ENCODE measurements around the gene ZNF341. TPM values are rescaled to one million over a fixed set of nuclear protein-coding genes. Genes with fewer than 3 reads are reported as not detected.
A peak's percentile ranks its signal among the peaks of the same experiment; 100 is the strongest.

ZNF341 gene
- total RNA-seq, 1 donor from 2014 or later: 2.3 TPM

DNA sequence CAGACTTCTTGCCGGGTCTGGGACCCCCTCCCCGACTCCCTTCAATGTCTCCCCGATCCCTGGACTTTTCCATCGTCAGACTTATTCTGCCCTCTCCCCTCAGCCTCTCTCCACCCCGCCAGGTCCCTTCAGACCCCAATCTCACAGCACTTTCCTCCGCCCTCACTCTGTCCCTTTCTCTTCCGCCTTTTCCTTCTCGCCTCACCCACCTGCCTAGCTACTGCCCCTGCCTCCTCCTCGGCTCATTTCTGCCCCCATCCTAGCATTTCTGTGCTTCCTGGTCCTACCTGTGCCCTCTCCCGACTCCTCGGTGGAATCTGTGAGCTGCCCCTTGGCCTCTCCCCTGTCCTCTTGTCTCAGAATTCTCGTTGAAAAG, 80.0 kb downstream of the ZNF341 start:
- H3K4me3 ChIP-seq (ENCODE audit: low read depth, low read length): peak overlapping the region; percentile 95
- no peak for DNase-seq (ENCODE audit: low read depth)
- TF ChIP-seq, protein P1, sequence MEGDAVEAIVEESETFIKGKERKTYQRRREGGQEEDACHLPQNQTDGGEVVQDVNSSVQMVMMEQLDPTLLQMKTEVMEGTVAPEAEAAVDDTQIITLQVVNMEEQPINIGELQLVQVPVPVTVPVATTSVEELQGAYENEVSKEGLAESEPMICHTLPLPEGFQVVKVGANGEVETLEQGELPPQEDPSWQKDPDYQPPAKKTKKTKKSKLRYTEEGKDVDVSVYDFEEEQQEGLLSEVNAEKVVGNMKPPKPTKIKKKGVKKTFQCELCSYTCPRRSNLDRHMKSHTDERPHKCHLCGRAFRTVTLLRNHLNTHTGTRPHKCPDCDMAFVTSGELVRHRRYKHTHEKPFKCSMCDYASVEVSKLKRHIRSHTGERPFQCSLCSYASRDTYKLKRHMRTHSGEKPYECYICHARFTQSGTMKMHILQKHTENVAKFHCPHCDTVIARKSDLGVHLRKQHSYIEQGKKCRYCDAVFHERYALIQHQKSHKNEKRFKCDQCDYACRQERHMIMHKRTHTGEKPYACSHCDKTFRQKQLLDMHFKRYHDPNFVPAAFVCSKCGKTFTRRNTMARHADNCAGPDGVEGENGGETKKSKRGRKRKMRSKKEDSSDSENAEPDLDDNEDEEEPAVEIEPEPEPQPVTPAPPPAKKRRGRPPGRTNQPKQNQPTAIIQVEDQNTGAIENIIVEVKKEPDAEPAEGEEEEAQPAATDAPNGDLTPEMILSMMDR (IDR thresholded peaks at IDR 0.05; ENCODE audit: insufficient read depth, low read length, poor library complexity, severe bottlenecking): no peak
- H3K27me3 ChIP-seq (ENCODE audit: control insufficient read depth, insufficient read depth, low read length): no peaks in the 10 kb centered on the region
- no peaks in the 10 kb centered on the region for H3K36me3 ChIP-seq (ENCODE audit: control insufficient read depth, insufficient read depth, low read length)

DNA sequence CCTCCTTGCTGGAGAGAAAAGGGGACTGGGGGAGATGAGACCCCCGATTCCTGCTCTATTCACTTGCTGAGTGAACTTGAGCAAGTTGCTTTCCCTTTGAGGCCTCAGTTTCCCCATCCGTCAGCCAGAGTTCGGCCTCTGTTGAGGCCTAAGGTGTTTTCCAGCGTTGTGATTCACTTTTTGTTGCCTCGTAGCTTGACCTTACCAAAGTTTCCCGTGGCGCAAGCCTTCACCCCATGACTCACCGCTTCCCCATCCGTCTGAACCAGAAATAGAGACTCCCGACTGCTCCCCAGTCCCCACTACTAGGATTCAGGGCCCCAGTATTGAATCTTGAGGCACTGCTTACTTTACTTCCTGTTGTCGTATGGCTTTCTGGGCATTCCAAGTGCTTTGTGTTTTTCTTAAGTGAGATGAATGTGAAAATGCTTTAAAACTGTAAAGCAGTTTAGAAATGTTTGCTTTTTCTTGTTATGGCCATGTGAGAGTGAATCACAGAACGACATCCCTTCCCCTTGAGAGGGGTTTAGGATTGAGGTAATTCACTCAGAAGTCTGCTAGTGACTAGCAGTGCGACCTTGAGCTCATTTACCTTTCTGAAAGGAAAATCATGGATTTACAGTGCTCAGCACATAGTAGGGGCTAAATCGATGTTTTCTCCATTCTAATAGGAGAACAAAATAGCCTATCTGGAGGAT, 80.5 kb downstream of the ZNF341 start:
- peak overlapping the region; percentile 95 for H3K4me3 ChIP-seq (ENCODE audit: low read depth, low read length)
- TF ChIP-seq, protein P1 (IDR thresholded peaks at IDR 0.05; ENCODE audit: insufficient read depth, low read length, poor library complexity, severe bottlenecking): no peak
- DNase-seq (ENCODE audit: low read depth): peak; percentile 49
- no peaks in the 10 kb centered on the region for H3K36me3 ChIP-seq (ENCODE audit: control insufficient read depth, insufficient read depth, low read length)
- no peaks in the 10 kb centered on the region for H3K27me3 ChIP-seq (ENCODE audit: control insufficient read depth, insufficient read depth, low read length)

DNA sequence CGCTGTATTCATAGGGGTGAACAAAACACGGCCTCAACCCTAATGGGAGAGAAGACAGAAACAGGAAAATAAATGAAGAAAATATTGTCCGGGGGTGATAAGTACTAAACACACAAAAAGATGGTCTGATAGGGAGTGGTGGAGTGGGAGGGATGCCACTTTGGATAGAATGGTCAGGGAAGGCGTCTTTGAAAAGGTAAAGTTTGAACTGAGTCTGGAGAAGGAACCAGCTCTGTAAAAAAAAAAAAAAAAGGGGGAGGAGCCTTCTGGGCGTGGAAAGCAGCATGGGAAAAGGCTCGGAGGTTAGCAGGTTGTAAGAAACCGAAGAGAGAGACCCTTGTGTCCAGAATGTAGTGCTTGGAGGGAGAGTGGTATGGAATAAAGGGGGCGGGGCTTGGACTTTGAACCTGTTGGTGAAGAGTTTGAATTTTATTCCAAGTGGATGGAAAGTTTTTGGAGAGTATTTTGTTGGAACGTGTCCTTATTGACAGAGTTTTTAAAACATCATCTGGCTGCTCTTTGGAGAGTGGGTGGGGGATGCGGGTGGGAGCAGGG, 81.2 kb downstream of the ZNF341 start:
- DNase-seq (ENCODE audit: low read depth): no peak
- Histone ChIP-seq H3K4me3 (ENCODE audit: low read depth, low read length) (peak overlapping the region; percentile 95), H3K27me3 (ENCODE audit: control insufficient read depth, insufficient read depth, low read length) (no peaks in the 10 kb centered on the region), H3K36me3 (ENCODE audit: control insufficient read depth, insufficient read depth, low read length) (no peaks in the 10 kb centered on the region)
- TF ChIP-seq, protein P1 (IDR thresholded peaks at IDR 0.05; ENCODE audit: insufficient read depth, low read length, poor library complexity, severe bottlenecking): no peak

DNA sequence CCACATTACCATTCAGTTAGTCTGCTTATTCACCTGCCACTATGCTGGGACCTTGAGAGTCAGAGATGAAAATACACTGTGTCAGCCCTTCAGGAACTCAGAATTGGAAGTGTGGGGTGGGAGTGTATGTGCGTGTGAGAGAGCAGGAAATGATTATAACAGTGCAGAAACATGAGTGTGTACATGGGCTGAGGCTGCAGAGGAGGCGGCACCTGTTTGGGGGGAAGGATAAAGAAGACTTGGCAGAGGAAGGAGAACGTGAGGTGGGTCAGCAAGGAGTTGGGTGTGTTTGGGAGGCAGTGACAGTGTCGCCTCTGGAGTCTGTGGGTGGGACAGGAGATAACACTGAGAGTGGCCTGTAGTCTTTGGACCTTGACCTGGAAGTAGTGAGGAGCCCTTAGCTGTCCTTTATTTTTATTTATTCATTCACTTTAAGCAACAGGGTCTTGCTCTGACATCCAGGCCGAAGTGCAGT, 82.5 kb downstream of the ZNF341 start:
- Histone ChIP-seq H3K4me3 (ENCODE audit: low read depth, low read length) (no peak overlapping the region), H3K36me3 (ENCODE audit: control insufficient read depth, insufficient read depth, low read length) (no peaks in the 10 kb centered on the region), H3K27me3 (ENCODE audit: control insufficient read depth, insufficient read depth, low read length) (no peaks in the 10 kb centered on the region)
- DNase-seq (ENCODE audit: low read depth): no peak
- TF ChIP-seq, protein P1 (IDR thresholded peaks at IDR 0.05; ENCODE audit: insufficient read depth, low read length, poor library complexity, severe bottlenecking): no peak

DNA sequence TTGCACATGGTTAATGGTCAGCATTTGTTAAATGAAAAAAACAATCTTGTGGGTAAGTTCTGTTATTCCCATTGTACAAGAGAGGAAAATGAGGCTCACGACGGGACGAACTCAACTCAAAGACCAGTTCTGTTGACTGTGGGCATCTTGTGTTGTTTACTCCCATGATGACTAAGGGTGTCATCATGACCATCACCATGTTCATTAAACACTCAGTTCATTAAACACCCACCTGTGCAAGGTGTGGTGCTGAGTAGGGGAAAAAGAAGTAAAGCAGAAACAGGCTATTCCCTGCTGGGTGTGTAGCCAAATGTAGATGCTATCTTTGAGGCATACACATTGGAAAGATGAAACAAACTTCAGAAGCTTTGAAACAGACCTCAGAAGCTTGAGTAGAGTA, 83.9 kb downstream of the ZNF341 start:
- TF ChIP-seq, protein P1 (IDR thresholded peaks at IDR 0.05; ENCODE audit: insufficient read depth, low read length, poor library complexity, severe bottlenecking): no peak
- no peak for DNase-seq (ENCODE audit: low read depth)

More for the DNA sequence above, 83.9 kb downstream of the ZNF341 start:
- Histone ChIP-seq H3K4me3 (ENCODE audit: low read depth, low read length) (no peak overlapping the region), H3K27me3 (ENCODE audit: control insufficient read depth, insufficient read depth, low read length) (no peaks in the 10 kb centered on the region), H3K36me3 (ENCODE audit: control insufficient read depth, insufficient read depth, low read length) (no peaks in the 10 kb centered on the region)
